Coronary artery (tissue), 2 donors: ENCODE measurements around the gene GMFB.

Experiments used
- DNase-seq: peaks from one replicate; pipeline ENCODE4 v3.0.0-alpha.2; 2017; ENCODE audit warnings: low spot score
- H3K27ac ChIP-seq, 2 donors: fragments of 200-600 bp; sonication (generic); one replicate each; pipeline ENCODE4 v1.5.1; 2016 to 2019
- H3K4me3 ChIP-seq: fragments of 200-600 bp; sonication (generic); 2 replicates; pipeline ENCODE4 v1.5.1; 2016; ENCODE audit warnings: mild to moderate bottlenecking, moderate library complexity
- TF ChIP-seq, protein P1 (sequence below): fragments of 200-600 bp; sonication (generic); IDR thresholded peaks from one replicate; pipeline ENCODE4 v1.5.1; 2019; ENCODE audit warnings: antibody characterized with exemption

Gene GMFB

DNA sequence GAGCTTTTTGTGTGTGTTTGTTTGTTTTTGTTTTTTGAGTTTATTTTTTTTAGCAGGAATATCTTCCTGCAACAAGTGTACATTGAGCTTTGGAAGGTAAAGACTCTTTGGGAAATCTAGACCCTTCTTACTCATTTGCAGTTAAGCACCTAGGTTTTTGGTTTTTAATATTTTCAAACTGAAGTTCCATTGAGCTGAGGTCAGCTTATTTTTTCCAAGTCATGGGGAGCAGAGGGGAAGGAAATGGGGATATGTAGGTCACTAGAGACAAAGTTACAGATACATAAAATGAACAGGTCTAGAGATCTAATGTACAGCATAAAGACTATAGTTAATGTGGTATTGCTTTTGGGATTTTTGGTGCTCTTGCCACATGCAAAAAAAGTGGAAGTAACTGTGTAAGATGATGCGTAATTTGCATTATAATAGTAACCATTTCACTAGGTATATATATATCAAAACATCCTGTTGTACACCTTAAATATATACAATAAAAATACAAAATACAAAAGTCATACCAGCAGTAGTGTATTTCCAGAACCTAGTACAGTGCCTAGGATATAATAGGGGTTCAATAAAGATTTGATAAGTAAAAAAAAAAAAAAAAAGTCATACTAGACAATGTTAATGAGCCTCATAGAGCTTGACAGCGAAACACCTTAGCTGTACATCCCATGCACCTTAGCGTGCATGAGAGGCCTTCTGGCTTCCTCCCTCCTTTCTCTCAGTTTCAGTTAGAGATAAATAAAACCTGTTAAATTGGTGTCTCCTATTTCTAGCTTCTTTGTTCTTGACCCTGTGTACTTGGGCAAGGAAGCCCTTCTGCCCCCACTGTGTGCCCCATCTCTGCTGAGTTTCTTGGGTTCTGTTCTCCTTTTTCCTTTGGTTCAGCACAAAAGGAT lies 43.6 kb upstream of the GMFB start:
- DNase-seq: no peak
- no peak overlapping the region for H3K27ac ChIP-seq
- no peak overlapping the region for H3K4me3 ChIP-seq
- TF ChIP-seq, protein P1, sequence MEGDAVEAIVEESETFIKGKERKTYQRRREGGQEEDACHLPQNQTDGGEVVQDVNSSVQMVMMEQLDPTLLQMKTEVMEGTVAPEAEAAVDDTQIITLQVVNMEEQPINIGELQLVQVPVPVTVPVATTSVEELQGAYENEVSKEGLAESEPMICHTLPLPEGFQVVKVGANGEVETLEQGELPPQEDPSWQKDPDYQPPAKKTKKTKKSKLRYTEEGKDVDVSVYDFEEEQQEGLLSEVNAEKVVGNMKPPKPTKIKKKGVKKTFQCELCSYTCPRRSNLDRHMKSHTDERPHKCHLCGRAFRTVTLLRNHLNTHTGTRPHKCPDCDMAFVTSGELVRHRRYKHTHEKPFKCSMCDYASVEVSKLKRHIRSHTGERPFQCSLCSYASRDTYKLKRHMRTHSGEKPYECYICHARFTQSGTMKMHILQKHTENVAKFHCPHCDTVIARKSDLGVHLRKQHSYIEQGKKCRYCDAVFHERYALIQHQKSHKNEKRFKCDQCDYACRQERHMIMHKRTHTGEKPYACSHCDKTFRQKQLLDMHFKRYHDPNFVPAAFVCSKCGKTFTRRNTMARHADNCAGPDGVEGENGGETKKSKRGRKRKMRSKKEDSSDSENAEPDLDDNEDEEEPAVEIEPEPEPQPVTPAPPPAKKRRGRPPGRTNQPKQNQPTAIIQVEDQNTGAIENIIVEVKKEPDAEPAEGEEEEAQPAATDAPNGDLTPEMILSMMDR: no peak

DNA sequence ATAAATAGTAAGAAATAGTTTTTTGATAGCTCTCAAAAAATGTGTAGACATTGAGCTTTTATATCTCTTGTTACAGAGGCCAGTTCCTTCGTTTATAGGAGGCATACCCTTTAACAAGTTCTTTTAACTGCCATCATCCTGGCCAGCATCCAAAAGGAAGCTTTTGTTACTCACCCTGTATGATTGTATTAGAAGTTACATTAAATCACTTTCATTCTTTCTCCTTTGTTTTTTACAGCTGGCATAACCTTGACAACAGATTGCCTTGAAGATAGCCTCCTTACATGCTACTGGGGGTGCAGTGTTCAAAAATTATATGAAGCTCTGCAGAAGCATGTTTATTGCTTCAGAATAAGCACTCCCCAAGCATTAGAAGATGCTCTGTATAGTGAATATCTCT lies 41.0 kb upstream of the GMFB start:
- Histone ChIP-seq H3K27ac (no peak overlapping the region), H3K4me3 (no peak overlapping the region)
- no peak for DNase-seq
- TF ChIP-seq, protein P1: no peak

DNA sequence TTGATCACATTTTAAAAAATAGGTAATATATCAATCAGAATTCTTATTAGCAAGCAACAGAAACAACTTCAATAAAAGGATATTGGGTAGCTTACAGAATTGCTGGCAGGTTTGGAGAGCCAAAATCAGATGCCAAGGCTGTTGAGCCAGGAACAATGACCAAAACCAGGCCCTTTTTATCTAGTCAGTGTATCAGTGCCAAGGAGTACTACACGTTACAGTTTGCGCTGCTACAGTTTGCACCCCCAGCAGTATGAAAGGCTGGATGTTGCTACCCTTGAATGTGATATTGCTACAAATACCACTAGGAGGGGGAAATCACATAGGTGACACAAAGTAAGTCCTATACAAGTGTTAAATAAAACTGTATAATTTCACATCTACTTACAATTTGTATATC lies 40.2 kb upstream of the GMFB start:
- H3K4me3 ChIP-seq: no peak overlapping the region
- no peak overlapping the region for H3K27ac ChIP-seq
- TF ChIP-seq, protein P1: no peak
- no peak for DNase-seq

DNA sequence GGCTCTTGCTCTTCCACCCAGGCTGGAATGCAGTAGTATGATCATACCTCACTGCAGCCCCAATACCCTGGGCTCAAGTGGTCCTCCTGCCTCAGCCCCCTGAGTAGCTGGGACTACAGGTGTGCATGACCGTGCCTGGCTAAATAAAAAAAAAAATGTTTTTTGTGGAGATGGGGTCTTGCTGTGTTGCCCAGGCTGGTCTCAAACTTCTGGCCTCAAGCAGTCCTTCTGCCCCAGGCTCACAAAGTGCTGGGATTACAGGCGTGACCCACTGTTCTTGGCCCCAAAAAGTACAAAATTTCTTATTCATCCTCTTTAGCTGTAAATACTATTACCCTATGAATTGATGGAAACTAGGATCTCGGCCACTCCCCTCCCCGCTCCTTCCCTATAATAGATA lies 35.6 kb upstream of the GMFB start:
- Histone ChIP-seq H3K4me3 (no peak overlapping the region), H3K27ac (no peak overlapping the region)
- TF ChIP-seq, protein P1: no peak
- no peak for DNase-seq

DNA sequence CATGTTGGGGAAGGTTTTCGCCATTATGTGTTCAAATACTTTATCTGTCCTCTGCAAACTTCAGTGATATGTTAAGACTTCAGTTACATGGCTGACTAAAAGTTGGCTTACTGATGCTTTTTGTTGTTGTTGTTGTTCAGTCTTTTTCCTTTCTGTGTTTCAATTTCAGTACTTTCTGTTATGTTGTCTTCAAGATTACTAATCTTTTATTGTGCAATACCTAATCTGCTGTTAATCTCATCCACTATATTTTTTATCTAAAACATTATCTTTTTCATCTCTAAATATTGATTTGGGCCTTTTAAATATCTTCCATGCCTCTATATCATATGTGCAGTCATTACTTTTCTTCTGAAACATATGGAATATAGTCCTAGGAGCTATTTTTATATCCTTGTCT lies 27.9 kb upstream of the GMFB start:
- TF ChIP-seq, protein P1: no peak
- no peak for DNase-seq
- Histone ChIP-seq H3K4me3 (no peak overlapping the region), H3K27ac (no peak overlapping the region)

DNA sequence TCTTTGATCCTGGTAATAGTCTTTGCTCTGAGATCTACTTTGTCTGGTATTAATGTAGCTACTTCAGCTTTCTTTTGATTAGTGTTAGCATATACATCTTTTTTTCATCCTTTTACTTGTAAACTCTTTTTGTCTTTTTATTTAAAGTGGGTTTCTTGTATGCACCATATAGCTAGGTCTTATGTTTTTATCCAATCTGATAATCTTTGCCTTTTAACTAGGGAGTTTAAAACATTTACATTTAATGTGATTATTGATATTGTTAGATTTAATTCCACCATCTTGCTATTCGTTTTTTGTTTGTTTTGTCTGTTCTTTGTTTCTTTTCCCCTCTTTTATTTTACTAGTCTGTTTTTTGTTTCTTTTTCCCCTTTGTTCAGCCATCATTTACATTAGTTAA lies 26.9 kb upstream of the GMFB start:
- Histone ChIP-seq H3K27ac (no peak overlapping the region), H3K4me3 (no peak overlapping the region)
- no peak for DNase-seq
- TF ChIP-seq, protein P1: no peak

DNA sequence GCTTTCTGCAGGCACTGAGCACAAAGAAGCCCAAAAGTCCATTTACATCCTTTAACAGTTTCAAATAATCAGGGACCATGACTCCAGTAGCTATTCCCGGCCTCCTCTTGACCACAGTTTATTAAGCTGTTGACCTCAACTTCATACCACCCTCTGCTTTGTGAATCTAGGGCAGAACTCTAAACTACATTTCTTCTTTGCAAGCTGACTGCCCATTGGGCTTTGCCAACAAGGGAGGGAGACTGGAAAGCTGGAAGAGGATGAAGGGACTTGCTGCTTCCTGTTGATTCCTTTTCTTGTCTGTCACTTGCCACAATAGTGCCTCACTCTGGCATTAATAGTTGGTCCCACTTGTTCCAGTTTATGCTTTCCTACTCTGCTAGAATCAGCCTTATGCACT lies 23.6 kb upstream of the GMFB start:
- H3K4me3 ChIP-seq: no peak overlapping the region
- TF ChIP-seq, protein P1: no peak
- no peak for DNase-seq
- H3K27ac ChIP-seq: no peak overlapping the region
